Endothelial cell of umbilical vein (primary cell): ENCODE results near the gene SRRM3.

ENCODE experiments used
- CTCF ChIP-seq, 2 donors: IDR thresholded peaks; 1 replicate in 1 of 2; 2 replicates in 1 of 2; pipeline ENCODE4 v1.5.1; 2011; ENCODE audit warnings: low read length in 2 of 2, mild to moderate bottlenecking in 2 of 2, moderate library complexity in 2 of 2, control low read depth in 1 of 2, inconsistent platforms in 1 of 2, low read depth in 1 of 2; ENCODE audit not compliant: insufficient read depth in 1 of 2; ENCODE audit errors: extremely low read depth in 1 of 2
- EZH2 ChIP-seq: IDR thresholded peaks from 2 replicates; pipeline ENCODE4 v1.6.1; 2012; ENCODE audit warnings: borderline replicate concordance, low read depth, mild to moderate bottlenecking, moderate library complexity, low read length, inconsistent platforms; ENCODE audit not compliant: severe bottlenecking
- FOS ChIP-seq: IDR thresholded peaks from 2 replicates; pipeline ENCODE4 v1.6.1; 2011; ENCODE audit warnings: mild to moderate bottlenecking, low read length, moderate library complexity, borderline replicate concordance; ENCODE audit not compliant: insufficient read depth
- MAX ChIP-seq: IDR thresholded peaks from 2 replicates; pipeline ENCODE4 v1.6.1; 2011; ENCODE audit not compliant: insufficient read depth, insufficient read length
- MYC ChIP-seq: IDR thresholded peaks from one replicate; pipeline ENCODE4 v1.6.1; 2011; ENCODE audit warnings: mild to moderate bottlenecking, low read depth, low read length
- POLR2A ChIP-seq: IDR thresholded peaks from 2 replicates; pipeline ENCODE4 v1.6.1; 2012; ENCODE audit warnings: low read depth, mild to moderate bottlenecking, control low read depth, low read length
- POLR2AphosphoS5 ChIP-seq: IDR thresholded peaks from 2 replicates; pipeline ENCODE4 v1.6.1; 2012; ENCODE audit warnings: low read depth, mild to moderate bottlenecking, control low read depth, low read length, moderate library complexity; ENCODE audit not compliant: insufficient read depth

GRCh38 chr7:76327610-76328009 lies 125.9 kb downstream of the SRRM3 start:
- TF ChIP-seq EZH2 (no peak), POLR2A (no peak), CTCF (IDR thresholded peaks at IDR 0.05; ENCODE audit: extremely low read depth in 1 of 2, insufficient read depth in 1 of 2, low read depth in 1 of 2, low read length in 2 of 2) (no peak), POLR2AphosphoS5 (no peak), MYC (no peak), MAX (no peak), FOS (no peak)
